HCT116 (cell line): ENCODE results near the gene SELENOS. TPM values are rescaled to one million over a fixed set of nuclear protein-coding genes. Genes with fewer than 3 reads are reported as not detected.

Experiments used
- ATAC-seq: fragments of 200-7000 bp; cut with Tn5 transposase; 2 replicates; pipeline ENCODE4 v1.9.1; 2020; ENCODE audit warnings: mild to moderate bottlenecking, moderate library complexity
- BruUV-seq: library from RNA; stranded (reverse); fragments of 400-500 nt; replicated peaks from 2 replicates; lab custom pipeline; 2021; lab: Mats Ljungman, UMichigan
- CTCF ChIA-PET: fragments of 300-600 bp; sonication (Branson Sonifier 250); formaldehyde crosslinking; loops from one replicate; lab custom pipeline; 2021; ENCODE audit warnings: antibody characterized with exemption; lab: Charles Lee
- POLR2A ChIA-PET: fragments of 300-600, 350-600 bp; sonication (Branson Sonifier 250); formaldehyde crosslinking; loops from one replicate; lab custom pipeline; 2021; ENCODE audit warnings: antibody characterized with exemption; lab: Charles Lee
- RAD21 ChIA-PET, 2 experiments: fragments of 300-600 bp; sonication (Branson Sonifier 250); formaldehyde crosslinking; loops; one replicate each; lab custom pipeline; 2023; ENCODE audit warnings: low total read pairs in 2 of 2; ENCODE audit not compliant: uncharacterized antibody in 2 of 2, unreplicated experiment in 2 of 2, low non-redundant PET in 1 of 2; lab: Charles Lee
- DNase-seq: peaks from one replicate; pipeline ENCODE4 v3.0.0-alpha.2; 2010; ENCODE audit warnings: low read depth, low spot score
- H2AFZ ChIP-seq: fragments of 200-600 bp; shearing (Covaris generic), sonication (generic); 2 replicates; pipeline ENCODE4 v1.6.1; 2017; ENCODE audit warnings: low read depth, mixed run types, mixed read lengths, antibody characterized with exemption, low read length; ENCODE audit not compliant: poor library complexity, severe bottlenecking
- H3K27ac ChIP-seq: 2 replicates; pipeline ENCODE4 v1.5.1; 2012; ENCODE audit warnings: low read depth, low read length
- H3K27me3 ChIP-seq: fragments of 200-600 bp; sonication (generic); 2 replicates; pipeline ENCODE4 v1.6.1; 2016; ENCODE audit warnings: mixed run types, low read length, mixed read lengths; ENCODE audit not compliant: insufficient read depth
- H3K36me3 ChIP-seq, 2 experiments: fragments of 200-500 bp in 1 of 2; fragments of 200-600 bp in 1 of 2; sonication (Bioruptor generic) in 1 of 2; sonication (generic) in 1 of 2; 2 replicates each; pipeline versions ENCODE4 v1.5.1 to v1.6.1; 2014 to 2016; ENCODE audit warnings: low read length in 2 of 2, inconsistent platforms in 1 of 2, mixed read lengths in 1 of 2, mixed run types in 1 of 2; ENCODE audit not compliant: insufficient read depth in 2 of 2, control insufficient read depth in 1 of 2
- H3K4me1 ChIP-seq, 2 experiments: fragments of 200-600 bp in 1 of 2; sonication (generic) in 1 of 2; 2 replicates each; pipeline versions ENCODE4 v1.5.1 to v1.6.1; 2012 to 2017; ENCODE audit warnings: low read length in 2 of 2, inconsistent platforms in 1 of 2, mild to moderate bottlenecking in 1 of 2, mixed read lengths in 1 of 2, mixed run types in 1 of 2, moderate library complexity in 1 of 2; ENCODE audit not compliant: insufficient read depth in 2 of 2, control insufficient read depth in 1 of 2
- H3K4me2 ChIP-seq: fragments of 200-600 bp; sonication (generic); 2 replicates; pipeline ENCODE4 v1.6.1; 2017; ENCODE audit warnings: mixed run types, low read length, mixed read lengths
- H3K4me3 ChIP-seq, 2 experiments: fragments of 200-600 bp in 1 of 2; sonication (generic) in 1 of 2; replicated peaks in 1 of 2; 2 replicates each; pipeline ENCODE4 v1.5.1; 2011 to 2016; ENCODE audit warnings: low read length in 2 of 2, control low read depth in 1 of 2, low read depth in 1 of 2, mild to moderate bottlenecking in 1 of 2, mixed read lengths in 1 of 2, mixed run types in 1 of 2
- H3K79me2 ChIP-seq: fragments of 200-600 bp; sonication (generic); 2 replicates; pipeline ENCODE4 v1.6.1; 2017; ENCODE audit warnings: mild to moderate bottlenecking, mixed run types, low read length, moderate library complexity, mixed read lengths; ENCODE audit not compliant: insufficient read depth
- H3K9ac ChIP-seq: fragments of 200-600 bp; sonication (generic); 2 replicates; pipeline ENCODE4 v1.6.1; 2016; ENCODE audit warnings: low read length, mixed read lengths
- H3K9me2 ChIP-seq: fragments of 200-600 bp; sonication (generic), shearing (Covaris generic); 2 replicates; pipeline ENCODE4 v1.6.1; 2017; ENCODE audit warnings: mixed run types, mild to moderate bottlenecking, moderate library complexity; ENCODE audit not compliant: insufficient read depth
- H3K9me3 ChIP-seq, 2 experiments: fragments of 200-500 bp in 1 of 2; fragments of 200-600 bp in 1 of 2; sonication (Bioruptor generic) in 1 of 2; sonication (generic) in 1 of 2; 2 replicates each; pipeline ENCODE4 v1.6.1; 2014 to 2017; ENCODE audit warnings: low read length in 2 of 2, mixed read lengths in 2 of 2, inconsistent platforms in 1 of 2, low read depth in 1 of 2, mild to moderate bottlenecking in 1 of 2, mixed run types in 1 of 2, moderate library complexity in 1 of 2; ENCODE audit not compliant: control insufficient read depth in 1 of 2, insufficient read depth in 1 of 2
- H4K20me1 ChIP-seq: fragments of 200-600 bp; sonication (generic), shearing (Covaris generic); 2 replicates; pipeline ENCODE4 v1.6.1; 2017; ENCODE audit warnings: mixed run types, mild to moderate bottlenecking, moderate library complexity; ENCODE audit not compliant: insufficient read depth
- ATF3 ChIP-seq: IDR thresholded peaks from 2 replicates; pipeline ENCODE4 v1.6.1; 2012
- CBX3 ChIP-seq: IDR thresholded peaks from 2 replicates; pipeline ENCODE4 v1.6.1; 2012; ENCODE audit warnings: low read depth
- CEBPB ChIP-seq: IDR thresholded peaks from 2 replicates; pipeline ENCODE4 v1.6.1; 2012; ENCODE audit warnings: low read depth
- EGR1 ChIP-seq: IDR thresholded peaks from 2 replicates; pipeline ENCODE4 v1.6.1; 2012; ENCODE audit warnings: low read depth
- EZH2phosphoT487 ChIP-seq: fragments of 200-600 bp; IDR thresholded peaks from 2 replicates; pipeline ENCODE4 v1.6.1; 2018; ENCODE audit warnings: antibody characterized with exemption, borderline replicate concordance
- FOSL1 ChIP-seq: IDR thresholded peaks from 2 replicates; pipeline ENCODE4 v1.6.1; 2012; ENCODE audit warnings: low read depth
- JUND ChIP-seq: IDR thresholded peaks from 2 replicates; pipeline ENCODE4 v1.6.1; 2012
- MAX ChIP-seq: IDR thresholded peaks from 2 replicates; pipeline ENCODE4 v1.6.1; 2012
- POLR2A ChIP-seq: IDR thresholded peaks from 2 replicates; pipeline ENCODE4 v1.7.0; 2011; ENCODE audit warnings: borderline replicate concordance; ENCODE audit not compliant: insufficient read depth, insufficient read length; ENCODE audit errors: extremely low read depth
- POLR2AphosphoS5 ChIP-seq: IDR thresholded peaks from 2 replicates; pipeline ENCODE4 v1.6.1; 2011; ENCODE audit warnings: mild to moderate bottlenecking, low read depth, low read length, moderate library complexity
- RAD21 ChIP-seq: IDR thresholded peaks from 2 replicates; pipeline ENCODE4 v1.6.1; 2012; ENCODE audit warnings: low read depth, mild to moderate bottlenecking
- REST ChIP-seq: IDR thresholded peaks from 2 replicates; pipeline ENCODE4 v1.6.1; 2012; ENCODE audit warnings: low read depth
- SIN3A ChIP-seq: IDR thresholded peaks from 2 replicates; pipeline ENCODE4 v1.6.1; 2012; ENCODE audit warnings: low read depth
- SP1 ChIP-seq: IDR thresholded peaks from 2 replicates; pipeline ENCODE4 v1.6.1; 2012; ENCODE audit warnings: low read depth
- SRF ChIP-seq: IDR thresholded peaks from 2 replicates; pipeline ENCODE4 v1.6.1; 2012; ENCODE audit warnings: low read depth
- TCF7L2 ChIP-seq: IDR thresholded peaks from 2 replicates; pipeline ENCODE4 v1.7.0; 2011; ENCODE audit warnings: borderline replicate concordance, inconsistent platforms; ENCODE audit not compliant: insufficient read depth, insufficient read length; ENCODE audit errors: extremely low read depth
- ZBTB33 ChIP-seq: IDR thresholded peaks from 2 replicates; pipeline ENCODE4 v1.6.1; 2011; ENCODE audit warnings: mild to moderate bottlenecking, low read length, moderate library complexity; ENCODE audit not compliant: insufficient replicate concordance; ENCODE audit errors: extremely low read depth
- ZFX ChIP-seq: fragments of 450-650 bp; IDR thresholded peaks from 2 replicates; pipeline ENCODE4 v1.6.1; 2017
- ZNF274 ChIP-seq: fragments of 200-500 bp; sonication (Bioruptor generic); IDR thresholded peaks from 2 replicates; pipeline ENCODE4 v1.6.1; 2014; ENCODE audit warnings: mild to moderate bottlenecking, low read depth, low read length, inconsistent platforms
- intact Hi-C: fragments of 100-400 bp; cut with micrococcal nuclease; formaldehyde crosslinking; loops from 2 replicates; pipeline ENCODE4 v1.10.0; 2022
- total RNA-seq: library from RNA; stranded (reverse); gene quantifications from one replicate; pipeline ENCODE4 v1.2.1, GENCODE V29; 2021; ENCODE audit not compliant: unreplicated experiment

Gene SELENOS
- total RNA-seq, 1 experiment from 2014 or later, result 45.6 TPM

GRCh38 chr15:101232677-101233076 lies 44.6 kb downstream of the SELENOS start:
- CTCF ChIA-PET, result no interaction called here
- no peak overlapping the region for H3K4me2 ChIP-seq
- RAD21 ChIA-PET, result no interaction called here
- H3K9me3 ChIP-seq, result no peaks in the 10 kb centered on the region
- no peaks in the 10 kb centered on the region for H3K4me1 ChIP-seq
- H3K27ac ChIP-seq, result no peak overlapping the region
- peaks cover 10 to 12% of the 10 kb centered on the region in 2 experiments; a peak in 3 of 4 replicates for H3K36me3 ChIP-seq
- no peak overlapping the region for H3K9ac ChIP-seq
- H4K20me1 ChIP-seq, result peaks cover 5% of the 10 kb centered on the region; the same call in 1 of the 2 replicates
- no peak overlapping the region for H3K4me3 ChIP-seq
- H2AFZ ChIP-seq, result no peak overlapping the region
- DNase-seq (no peak), ATAC-seq (no peak)
- POLR2A ChIA-PET, result no interaction called here
- TF ChIP-seq TCF7L2 (no peak), ZBTB33 (no peak), SIN3A (no peak), ATF3 (no peak), REST (no peak), MAX (no peak), EZH2phosphoT487 (no peak), ZFX (no peak), RAD21 (no peak), FOSL1 (no peak), SP1 (no peak), SRF (no peak), JUND (no peak), POLR2AphosphoS5 (no peak), CBX3 (no peak), EGR1 (no peak), CEBPB (no peak), POLR2A (no peak), ZNF274 (no peak)
- H3K79me2 ChIP-seq, result peaks cover 96% of the 10 kb centered on the region
- H3K27me3 ChIP-seq, result no peaks in the 10 kb centered on the region
- no TSS peak for BruUV-seq
- no peaks in the 10 kb centered on the region for H3K9me2 ChIP-seq
- intact Hi-C loops, result no loop called here
